Activated T-cell treated with anti-CD3 and anti-CD28 coated beads, Interleukin-2, amount 50 U/mL, for 24 hours (primary cell): ENCODE data around the gene MTIF2.
"Not testable (repeated sequence)": the region's sequence is repeated elsewhere in the genome, so short reads cannot be mapped to it uniquely, and the experiment has no call there.

Experiments used
- DNase-seq: peaks from one replicate; pipeline ENCODE4 v3.0.0-alpha.2; 2020
- H3K27ac Mint-ChIP-seq: 2 replicates; pipeline ENCODE4 v1.8.0; 2020; ENCODE audit warnings: mild to moderate bottlenecking, mixed read lengths
- H3K27me3 Mint-ChIP-seq: 2 replicates; pipeline ENCODE4 v1.8.0; 2020; ENCODE audit warnings: mixed read lengths
- H3K36me3 Mint-ChIP-seq: 2 replicates; pipeline ENCODE4 v1.8.0; 2020; ENCODE audit warnings: low read depth, mixed read lengths
- H3K4me1 Mint-ChIP-seq: 2 replicates; pipeline ENCODE4 v1.8.0; 2020; ENCODE audit warnings: low read depth, mixed read lengths
- H3K4me3 Mint-ChIP-seq: 2 replicates; pipeline ENCODE4 v1.8.0; 2020; ENCODE audit warnings: mild to moderate bottlenecking, moderate library complexity, mixed read lengths
- H3K9me3 Mint-ChIP-seq: 2 replicates; pipeline ENCODE4 v1.8.0; 2020; ENCODE audit warnings: mixed read lengths

Gene MTIF2

DNA sequence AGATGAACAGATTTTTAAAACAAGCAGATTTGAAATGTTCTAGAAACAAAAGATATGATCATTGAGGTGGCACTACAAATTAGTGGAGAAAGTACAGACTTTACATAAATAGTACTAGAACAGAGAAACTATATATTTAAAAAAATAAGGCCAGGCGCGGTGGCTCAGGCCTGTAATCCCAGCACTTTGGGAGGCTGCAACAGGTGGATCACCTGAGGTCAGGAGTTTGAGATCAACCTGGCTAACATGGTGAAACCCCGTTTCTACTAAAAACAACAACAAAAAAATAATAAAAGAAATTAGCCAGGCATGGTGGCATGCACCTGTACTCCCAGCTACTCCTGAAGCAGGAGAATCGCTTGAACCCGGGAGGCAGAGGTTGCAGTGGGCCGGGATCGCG is 82.2 kb downstream of the MTIF2 start:
- H3K4me1 Mint-ChIP-seq, H3K27me3 Mint-ChIP-seq, H3K4me3 Mint-ChIP-seq, H3K9me3 Mint-ChIP-seq, DNase-seq, H3K27ac Mint-ChIP-seq: not testable (repeated sequence)
- H3K36me3 Mint-ChIP-seq: peaks cover 18% of the 10 kb centered on the region
